ENCODE results near the gene NFIA.

Gene NFIA

DNA sequence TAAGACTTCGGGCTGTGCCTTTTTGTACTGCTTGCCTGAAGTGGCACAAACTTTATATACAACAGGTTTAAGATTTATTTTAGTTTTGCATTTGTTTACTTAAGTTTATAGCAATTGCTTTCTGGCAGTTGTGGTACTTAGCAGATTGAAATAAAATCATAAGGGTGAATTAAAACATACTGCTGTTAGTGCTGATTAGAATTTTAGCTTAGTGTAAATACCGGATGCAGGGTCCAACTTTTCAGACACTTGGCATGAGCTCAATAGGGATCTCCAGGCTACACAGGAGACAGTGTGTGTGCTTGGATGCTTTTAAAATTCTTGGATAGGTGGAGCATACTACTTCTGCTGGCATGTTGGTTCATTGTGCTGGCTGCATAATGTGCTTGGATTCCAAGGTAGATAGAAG is 159.6 kb downstream of the NFIA start:
- Histone ChIP-seq H3K36me3 (ENCODE audit: control insufficient read depth, insufficient read depth, low read length) (no peaks in the 10 kb centered on the region), H3K9me3 (ENCODE audit: control insufficient read depth, low read length) (no peaks in the 10 kb centered on the region), H3K4me3 (ENCODE audit: insufficient read depth, low read depth, low read length) (no peak overlapping the region), H3K27me3 (ENCODE audit: control insufficient read depth, insufficient read depth, low read length, poor library complexity, severe bottlenecking) (no peaks in the 10 kb centered on the region), H3K27ac (ENCODE audit: insufficient read depth, low read depth, low read length, poor library complexity, severe bottlenecking) (no peak overlapping the region), H3K4me1 (ENCODE audit: control insufficient read depth, insufficient read depth, low read length) (no peaks in the 10 kb centered on the region)
- WGBS, 2 experiments: 95 to 97% methylated on average over 1 to 2 of the region's 2 CpGs

GRCh38 chr1:61244114-61244513 is 161.8 kb downstream of the NFIA start:
- Histone ChIP-seq H3K4me3 (ENCODE audit: insufficient read depth, low read depth, low read length) (no peak overlapping the region), H3K4me1 (ENCODE audit: control insufficient read depth, insufficient read depth, low read length) (peaks cover 10% of the 10 kb centered on the region), H3K36me3 (ENCODE audit: control insufficient read depth, insufficient read depth, low read length) (no peaks in the 10 kb centered on the region), H3K9me3 (ENCODE audit: control insufficient read depth, low read length) (no peaks in the 10 kb centered on the region), H3K27ac (ENCODE audit: insufficient read depth, low read depth, low read length, poor library complexity, severe bottlenecking) (no peak overlapping the region), H3K27me3 (ENCODE audit: control insufficient read depth, insufficient read depth, low read length, poor library complexity, severe bottlenecking) (no peaks in the 10 kb centered on the region)
- WGBS, 2 experiments: 89 to 100% methylated on average over 1 of the region's 1 CpG

DNA sequence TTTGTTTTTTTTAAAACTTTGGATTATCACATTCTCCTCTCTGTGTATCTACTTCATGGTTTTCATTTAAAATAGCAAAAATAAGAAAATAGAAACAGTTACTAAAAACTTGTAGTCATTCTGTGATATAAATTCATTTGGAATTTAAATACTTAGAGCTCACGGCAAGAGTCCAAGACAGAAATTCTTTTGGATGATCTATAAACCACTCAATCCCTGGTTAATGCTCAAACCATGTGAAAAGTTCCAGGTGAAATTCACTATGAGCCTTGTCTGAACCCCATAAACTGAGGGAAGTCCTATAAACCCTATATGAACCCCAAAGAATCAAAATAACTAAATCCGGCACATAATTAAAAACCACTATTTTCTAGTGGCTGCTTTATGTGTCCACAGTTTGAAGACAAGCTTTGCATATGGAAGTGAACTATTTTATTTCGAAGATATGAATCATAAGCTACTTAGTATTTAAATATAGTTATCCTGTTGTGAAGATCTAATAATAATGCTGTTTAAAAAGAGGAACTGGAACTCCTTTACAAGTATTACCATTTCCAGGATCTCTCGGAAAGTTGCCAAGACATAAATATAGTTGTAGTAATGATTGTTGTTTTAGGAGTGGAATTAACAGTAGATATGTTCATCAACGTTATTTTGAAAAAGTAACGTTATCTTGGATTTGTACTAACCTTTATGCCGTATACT is 163.5 kb downstream of the NFIA start:
- WGBS, 2 experiments: 96% methylated on average over 7 of the region's 7 CpGs
- no peak overlapping the region for H3K4me3 ChIP-seq (ENCODE audit: insufficient read depth, low read depth, low read length)
- H3K4me1 ChIP-seq (ENCODE audit: control insufficient read depth, insufficient read depth, low read length): peaks cover 10% of the 10 kb centered on the region
- no peaks in the 10 kb centered on the region for H3K9me3 ChIP-seq (ENCODE audit: control insufficient read depth, low read length)
- H3K36me3 ChIP-seq (ENCODE audit: control insufficient read depth, insufficient read depth, low read length): no peaks in the 10 kb centered on the region
- H3K27ac ChIP-seq (ENCODE audit: insufficient read depth, low read depth, low read length, poor library complexity, severe bottlenecking): no peak overlapping the region
- H3K27me3 ChIP-seq (ENCODE audit: control insufficient read depth, insufficient read depth, low read length, poor library complexity, severe bottlenecking): no peaks in the 10 kb centered on the region

- WGBS, 2 experiments: 94 to 96% methylated on average over 8 of the region's 8 CpGs
- Histone ChIP-seq H3K9me3 (ENCODE audit: control insufficient read depth, low read length) (no peaks in the 10 kb centered on the region), H3K4me3 (ENCODE audit: insufficient read depth, low read depth, low read length) (no peak overlapping the region), H3K27ac (ENCODE audit: insufficient read depth, low read depth, low read length, poor library complexity, severe bottlenecking) (no peak overlapping the region), H3K4me1 (ENCODE audit: control insufficient read depth, insufficient read depth, low read length) (peaks cover 10% of the 10 kb centered on the region), H3K27me3 (ENCODE audit: control insufficient read depth, insufficient read depth, low read length, poor library complexity, severe bottlenecking) (no peaks in the 10 kb centered on the region), H3K36me3 (ENCODE audit: control insufficient read depth, insufficient read depth, low read length) (no peaks in the 10 kb centered on the region)
These were observed 164.9 kb downstream of the NFIA start for GRCh38 chr1:61247051-61247825.

DNA sequence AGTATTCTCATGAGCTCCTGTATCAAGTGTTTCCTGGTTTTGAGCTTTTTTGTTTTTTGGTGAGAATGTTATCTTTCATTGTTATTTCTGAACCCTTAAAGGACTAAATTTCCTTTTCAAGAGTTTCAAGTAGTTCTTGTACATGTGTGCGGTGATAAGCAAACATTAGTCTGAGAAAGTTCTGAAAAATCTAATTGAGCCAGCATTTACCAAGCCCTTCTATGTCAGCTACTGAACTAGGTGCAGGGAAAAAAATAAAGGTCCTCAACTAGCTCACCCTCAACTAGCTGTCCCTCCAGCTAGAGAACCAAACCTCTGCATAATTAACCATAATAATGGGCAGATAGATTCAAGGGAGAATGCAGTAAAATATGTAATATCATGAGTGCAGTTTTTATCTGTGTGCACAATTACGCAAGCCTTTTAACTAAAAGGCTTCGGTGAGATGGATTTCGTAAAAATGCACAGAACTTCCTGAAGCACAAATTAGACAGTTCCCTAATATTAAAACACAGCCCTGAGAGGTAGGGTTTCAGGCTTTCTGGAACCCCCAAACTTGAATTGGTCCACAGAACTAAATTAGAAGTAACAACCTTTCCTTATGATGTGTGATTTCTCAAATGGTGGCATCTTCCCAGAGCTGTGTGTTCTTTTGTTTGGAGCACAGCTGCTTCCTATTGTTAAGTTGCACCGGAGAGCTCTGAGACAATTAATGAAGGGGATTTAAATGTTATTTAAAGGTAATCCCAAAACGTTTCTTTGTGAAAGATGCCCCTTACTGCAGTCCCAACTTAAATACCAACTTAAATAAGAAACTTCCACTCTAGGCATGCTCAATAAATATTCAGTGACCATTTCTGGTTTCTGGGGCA is 165.8 kb downstream of the NFIA start:
- no peaks in the 10 kb centered on the region for H3K36me3 ChIP-seq (ENCODE audit: control insufficient read depth, insufficient read depth, low read length)
- H3K4me3 ChIP-seq (ENCODE audit: insufficient read depth, low read depth, low read length): no peak overlapping the region
- H3K9me3 ChIP-seq (ENCODE audit: control insufficient read depth, low read length): no peaks in the 10 kb centered on the region
- H3K27me3 ChIP-seq (ENCODE audit: control insufficient read depth, insufficient read depth, low read length, poor library complexity, severe bottlenecking): no peaks in the 10 kb centered on the region
- WGBS, 2 experiments: 59 to 62% methylated on average over 6 of the region's 6 CpGs
- no peak overlapping the region for H3K27ac ChIP-seq (ENCODE audit: insufficient read depth, low read depth, low read length, poor library complexity, severe bottlenecking)
- peaks cover 10% of the 10 kb centered on the region for H3K4me1 ChIP-seq (ENCODE audit: control insufficient read depth, insufficient read depth, low read length)

DNA sequence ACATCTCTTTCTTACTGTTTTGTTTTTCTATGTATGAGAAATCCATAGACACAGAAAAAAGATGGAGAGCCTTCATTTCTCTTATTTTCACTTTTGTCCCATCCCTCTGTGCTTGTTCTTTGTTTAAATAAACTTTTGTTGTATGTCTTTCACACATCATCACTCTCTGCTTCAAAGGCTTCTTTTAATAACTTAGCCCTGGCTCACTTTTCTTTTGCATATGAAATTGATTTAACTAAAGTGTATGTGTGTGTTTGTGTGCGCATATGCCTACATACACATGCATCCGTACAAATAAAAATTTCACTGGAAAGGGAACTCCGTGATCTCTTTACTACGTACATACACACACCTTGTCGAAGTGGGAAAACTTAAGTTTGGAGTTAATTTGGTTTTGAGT is 168.6 kb downstream of the NFIA start:
- Histone ChIP-seq H3K27ac (ENCODE audit: insufficient read depth, low read depth, low read length, poor library complexity, severe bottlenecking) (no peak overlapping the region), H3K9me3 (ENCODE audit: control insufficient read depth, low read length) (no peaks in the 10 kb centered on the region), H3K27me3 (ENCODE audit: control insufficient read depth, insufficient read depth, low read length, poor library complexity, severe bottlenecking) (no peaks in the 10 kb centered on the region), H3K4me3 (ENCODE audit: insufficient read depth, low read depth, low read length) (no peak overlapping the region), H3K4me1 (ENCODE audit: control insufficient read depth, insufficient read depth, low read length) (peaks cover 12% of the 10 kb centered on the region), H3K36me3 (ENCODE audit: control insufficient read depth, insufficient read depth, low read length) (no peaks in the 10 kb centered on the region)
- WGBS, 2 experiments: 86 to 90% methylated on average over 5 of the region's 5 CpGs

GRCh38 chr1:61253059-61253735 is 170.8 kb downstream of the NFIA start:
- WGBS, 2 experiments: 93 to 96% methylated on average over 2 of the region's 2 CpGs
- Histone ChIP-seq H3K4me1 (ENCODE audit: control insufficient read depth, insufficient read depth, low read length) (peaks cover 9% of the 10 kb centered on the region), H3K27ac (ENCODE audit: insufficient read depth, low read depth, low read length, poor library complexity, severe bottlenecking) (no peak overlapping the region), H3K27me3 (ENCODE audit: control insufficient read depth, insufficient read depth, low read length, poor library complexity, severe bottlenecking) (no peaks in the 10 kb centered on the region), H3K36me3 (ENCODE audit: control insufficient read depth, insufficient read depth, low read length) (no peaks in the 10 kb centered on the region), H3K4me3 (ENCODE audit: insufficient read depth, low read depth, low read length) (no peak overlapping the region), H3K9me3 (ENCODE audit: control insufficient read depth, low read length) (no peaks in the 10 kb centered on the region)

- Histone ChIP-seq H3K9me3 (ENCODE audit: control insufficient read depth, low read length) (no peaks in the 10 kb centered on the region), H3K4me3 (ENCODE audit: insufficient read depth, low read depth, low read length) (no peak overlapping the region), H3K27ac (ENCODE audit: insufficient read depth, low read depth, low read length, poor library complexity, severe bottlenecking) (no peak overlapping the region), H3K4me1 (ENCODE audit: control insufficient read depth, insufficient read depth, low read length) (peaks cover 2% of the 10 kb centered on the region), H3K27me3 (ENCODE audit: control insufficient read depth, insufficient read depth, low read length, poor library complexity, severe bottlenecking) (no peaks in the 10 kb centered on the region), H3K36me3 (ENCODE audit: control insufficient read depth, insufficient read depth, low read length) (no peaks in the 10 kb centered on the region)
- 93 to 100% methylated on average over 1 of the region's 1 CpG for WGBS, 2 experiments
These were observed 171.7 kb downstream of the NFIA start for GRCh38 chr1:61253912-61254633.

DNA sequence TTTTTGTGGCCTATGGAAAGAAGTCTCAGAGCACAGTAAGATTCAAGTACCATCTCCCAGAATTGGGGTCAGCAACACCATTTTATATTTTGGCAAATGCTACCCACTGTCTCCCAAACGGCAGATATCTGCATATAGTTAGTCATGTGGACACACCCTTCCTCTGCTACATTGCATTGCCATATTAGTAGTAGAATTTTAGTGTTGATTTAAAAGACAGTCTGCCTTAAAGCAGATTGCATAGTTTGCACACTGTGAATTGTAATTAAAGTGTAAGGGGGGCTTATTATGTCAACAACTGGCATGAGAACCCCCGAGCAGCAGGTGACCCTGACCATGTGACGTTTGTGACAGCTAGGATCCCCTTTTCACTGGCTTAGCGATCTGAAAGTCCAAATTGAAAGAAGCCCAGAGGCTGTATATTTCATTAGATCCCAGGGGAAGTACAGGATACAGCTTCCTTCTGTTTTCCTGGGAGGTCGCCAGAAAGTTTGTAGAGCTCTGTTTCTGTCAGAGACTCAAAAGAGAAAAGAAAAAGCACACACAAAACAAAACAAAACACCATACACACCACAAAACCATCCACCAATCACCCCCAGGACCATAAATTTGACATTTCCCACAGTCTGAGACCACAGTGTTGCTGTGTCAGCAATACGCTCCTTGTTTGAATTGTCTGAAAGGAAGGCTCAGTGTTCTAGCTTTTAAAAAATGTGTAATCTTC is 172.4 kb downstream of the NFIA start:
- Histone ChIP-seq H3K27ac (ENCODE audit: insufficient read depth, low read depth, low read length, poor library complexity, severe bottlenecking) (no peak overlapping the region), H3K4me1 (ENCODE audit: control insufficient read depth, insufficient read depth, low read length) (peaks cover 2% of the 10 kb centered on the region), H3K36me3 (ENCODE audit: control insufficient read depth, insufficient read depth, low read length) (no peaks in the 10 kb centered on the region), H3K27me3 (ENCODE audit: control insufficient read depth, insufficient read depth, low read length, poor library complexity, severe bottlenecking) (no peaks in the 10 kb centered on the region), H3K9me3 (ENCODE audit: control insufficient read depth, low read length) (no peaks in the 10 kb centered on the region), H3K4me3 (ENCODE audit: insufficient read depth, low read depth, low read length) (no peak overlapping the region)
- 75% methylated on average over 6 of the region's 6 CpGs for WGBS, 2 experiments

Data from ectodermal cell (in vitro differentiated cells).